ENCODE data around the gene PPARD.

The PPARD gene

GRCh38 chr6:35366204-35366596 lies 23.8 kb downstream of the PPARD start:
- Histone ChIP-seq H3K27ac (ENCODE audit: low read depth, low read length) (no peak overlapping the region), H3K27me3 (ENCODE audit: control insufficient read depth, insufficient read depth, low read length) (no peaks in the 10 kb centered on the region), H3K4me3 (ENCODE audit: low read length) (no peak overlapping the region), H3K9ac (ENCODE audit: low read length) (no peak overlapping the region), H3K36me3 (ENCODE audit: control insufficient read depth, insufficient read depth, low read length) (no peaks in the 10 kb centered on the region), H3K4me1 (ENCODE audit: control insufficient read depth, insufficient read depth, low read length) (no peaks in the 10 kb centered on the region)

GRCh38 chr6:35367646-35368037 lies 25.3 kb downstream of the PPARD start:
- Histone ChIP-seq H3K27me3 (ENCODE audit: control insufficient read depth, insufficient read depth, low read length) (no peaks in the 10 kb centered on the region), H3K4me1 (ENCODE audit: control insufficient read depth, insufficient read depth, low read length) (no peaks in the 10 kb centered on the region), H3K36me3 (ENCODE audit: control insufficient read depth, insufficient read depth, low read length) (no peaks in the 10 kb centered on the region), H3K9ac (ENCODE audit: low read length) (no peak overlapping the region), H3K27ac (ENCODE audit: low read depth, low read length) (no peak overlapping the region), H3K4me3 (ENCODE audit: low read length) (no peak overlapping the region)

- Histone ChIP-seq H3K4me1 (ENCODE audit: control insufficient read depth, insufficient read depth, low read length) (no peaks in the 10 kb centered on the region), H3K27ac (ENCODE audit: low read depth, low read length) (no peak overlapping the region), H3K27me3 (ENCODE audit: control insufficient read depth, insufficient read depth, low read length) (no peaks in the 10 kb centered on the region), H3K36me3 (ENCODE audit: control insufficient read depth, insufficient read depth, low read length) (no peaks in the 10 kb centered on the region), H3K4me3 (ENCODE audit: low read length) (no peak overlapping the region), H3K9ac (ENCODE audit: low read length) (no peak overlapping the region)
Observed at GRCh38 chr6:35368038-35368887, 25.9 kb downstream of the PPARD start.

GRCh38 chr6:35370124-35370741 lies 27.9 kb downstream of the PPARD start:
- Histone ChIP-seq H3K9ac (ENCODE audit: low read length) (no peak overlapping the region), H3K27ac (ENCODE audit: low read depth, low read length) (peak overlapping the region; percentile 10), H3K27me3 (ENCODE audit: control insufficient read depth, insufficient read depth, low read length) (no peaks in the 10 kb centered on the region), H3K4me1 (ENCODE audit: control insufficient read depth, insufficient read depth, low read length) (no peaks in the 10 kb centered on the region), H3K36me3 (ENCODE audit: control insufficient read depth, insufficient read depth, low read length) (no peaks in the 10 kb centered on the region), H3K4me3 (ENCODE audit: low read length) (no peak overlapping the region)

- Histone ChIP-seq H3K4me1 (ENCODE audit: control insufficient read depth, insufficient read depth, low read length) (no peaks in the 10 kb centered on the region), H3K4me3 (ENCODE audit: low read length) (no peak overlapping the region), H3K36me3 (ENCODE audit: control insufficient read depth, insufficient read depth, low read length) (no peaks in the 10 kb centered on the region), H3K9ac (ENCODE audit: low read length) (no peak overlapping the region), H3K27ac (ENCODE audit: low read depth, low read length) (peak overlapping the region; percentile 10), H3K27me3 (ENCODE audit: control insufficient read depth, insufficient read depth, low read length) (no peaks in the 10 kb centered on the region)
Observed at GRCh38 chr6:35370785-35371493, 28.6 kb downstream of the PPARD start.

- Histone ChIP-seq H3K9ac (ENCODE audit: low read length) (no peak overlapping the region), H3K4me1 (ENCODE audit: control insufficient read depth, insufficient read depth, low read length) (no peaks in the 10 kb centered on the region), H3K36me3 (ENCODE audit: control insufficient read depth, insufficient read depth, low read length) (no peaks in the 10 kb centered on the region), H3K27me3 (ENCODE audit: control insufficient read depth, insufficient read depth, low read length) (no peaks in the 10 kb centered on the region), H3K4me3 (ENCODE audit: low read length) (no peak overlapping the region), H3K27ac (ENCODE audit: low read depth, low read length) (no peak overlapping the region)
Observed at GRCh38 chr6:35371494-35372262, 29.3 kb downstream of the PPARD start.

- Histone ChIP-seq H3K36me3 (ENCODE audit: control insufficient read depth, insufficient read depth, low read length) (no peaks in the 10 kb centered on the region), H3K27ac (ENCODE audit: low read depth, low read length) (no peak overlapping the region), H3K9ac (ENCODE audit: low read length) (no peak overlapping the region), H3K27me3 (ENCODE audit: control insufficient read depth, insufficient read depth, low read length) (no peaks in the 10 kb centered on the region), H3K4me3 (ENCODE audit: low read length) (no peak overlapping the region), H3K4me1 (ENCODE audit: control insufficient read depth, insufficient read depth, low read length) (peaks cover 7% of the 10 kb centered on the region)
Observed at GRCh38 chr6:35372633-35373032, 30.3 kb downstream of the PPARD start.

- Histone ChIP-seq H3K27me3 (ENCODE audit: control insufficient read depth, insufficient read depth, low read length) (no peaks in the 10 kb centered on the region), H3K27ac (ENCODE audit: low read depth, low read length) (no peak overlapping the region), H3K36me3 (ENCODE audit: control insufficient read depth, insufficient read depth, low read length) (no peaks in the 10 kb centered on the region), H3K4me3 (ENCODE audit: low read length) (no peak overlapping the region), H3K4me1 (ENCODE audit: control insufficient read depth, insufficient read depth, low read length) (peaks cover 7% of the 10 kb centered on the region), H3K9ac (ENCODE audit: low read length) (no peak overlapping the region)
Observed at GRCh38 chr6:35376281-35376680, 33.9 kb downstream of the PPARD start.

GRCh38 chr6:35377002-35377401 lies 34.6 kb downstream of the PPARD start:
- H3K9ac ChIP-seq (ENCODE audit: low read length) = no peak overlapping the region
- no peaks in the 10 kb centered on the region for H3K36me3 ChIP-seq (ENCODE audit: control insufficient read depth, insufficient read depth, low read length)
- no peak overlapping the region for H3K4me3 ChIP-seq (ENCODE audit: low read length)
- H3K4me1 ChIP-seq (ENCODE audit: control insufficient read depth, insufficient read depth, low read length) = peaks cover 7% of the 10 kb centered on the region
- H3K27ac ChIP-seq (ENCODE audit: low read depth, low read length) = peak overlapping the region; percentile 15
- H3K27me3 ChIP-seq (ENCODE audit: control insufficient read depth, insufficient read depth, low read length) = no peaks in the 10 kb centered on the region

GRCh38 chr6:35378261-35378660 lies 35.9 kb downstream of the PPARD start:
- Histone ChIP-seq H3K36me3 (ENCODE audit: control insufficient read depth, insufficient read depth, low read length) (peaks cover 3% of the 10 kb centered on the region), H3K9ac (ENCODE audit: low read length) (no peak overlapping the region), H3K4me3 (ENCODE audit: low read length) (no peak overlapping the region), H3K27me3 (ENCODE audit: control insufficient read depth, insufficient read depth, low read length) (no peaks in the 10 kb centered on the region), H3K27ac (ENCODE audit: low read depth, low read length) (no peak overlapping the region), H3K4me1 (ENCODE audit: control insufficient read depth, insufficient read depth, low read length) (peaks cover 7% of the 10 kb centered on the region)

- Histone ChIP-seq H3K27ac (ENCODE audit: low read depth, low read length) (no peak overlapping the region), H3K36me3 (ENCODE audit: control insufficient read depth, insufficient read depth, low read length) (peaks cover 3% of the 10 kb centered on the region), H3K4me3 (ENCODE audit: low read length) (no peak overlapping the region), H3K27me3 (ENCODE audit: control insufficient read depth, insufficient read depth, low read length) (no peaks in the 10 kb centered on the region), H3K9ac (ENCODE audit: low read length) (no peak overlapping the region), H3K4me1 (ENCODE audit: control insufficient read depth, insufficient read depth, low read length) (peaks cover 7% of the 10 kb centered on the region)
Observed at GRCh38 chr6:35381132-35381531, 38.8 kb downstream of the PPARD start.

GRCh38 chr6:35382015-35382414 lies 39.7 kb downstream of the PPARD start:
- H3K4me1 ChIP-seq (ENCODE audit: control insufficient read depth, insufficient read depth, low read length) = peaks cover 6% of the 10 kb centered on the region
- peaks cover 3% of the 10 kb centered on the region for H3K36me3 ChIP-seq (ENCODE audit: control insufficient read depth, insufficient read depth, low read length)
- H3K27ac ChIP-seq (ENCODE audit: low read depth, low read length) = no peak overlapping the region
- H3K27me3 ChIP-seq (ENCODE audit: control insufficient read depth, insufficient read depth, low read length) = no peaks in the 10 kb centered on the region
- H3K4me3 ChIP-seq (ENCODE audit: low read length) = no peak overlapping the region
- H3K9ac ChIP-seq (ENCODE audit: low read length) = no peak overlapping the region

Measured in rectal smooth muscle tissue (tissue), 1 donor.